GM19452 (cell line): ENCODE measurements around the gene RNF213.
"Not testable (repeated sequence)": the region's sequence is repeated elsewhere in the genome, so short reads cannot be mapped to it uniquely, and the experiment has no call there.

Experiments
- ATAC-seq: cut with Tn5 transposase; IDR thresholded peaks from one replicate; pipeline ENCODE4 v1.9.1; 2021; ENCODE audit not compliant: unreplicated experiment

RNF213 gene

GRCh38 chr17:80388175-80388574, 127.5 kb downstream of the RNF213 start:
- no peak for ATAC-seq

GRCh38 chr17:80388601-80389000, 127.9 kb downstream of the RNF213 start:
- no peak for ATAC-seq

DNA sequence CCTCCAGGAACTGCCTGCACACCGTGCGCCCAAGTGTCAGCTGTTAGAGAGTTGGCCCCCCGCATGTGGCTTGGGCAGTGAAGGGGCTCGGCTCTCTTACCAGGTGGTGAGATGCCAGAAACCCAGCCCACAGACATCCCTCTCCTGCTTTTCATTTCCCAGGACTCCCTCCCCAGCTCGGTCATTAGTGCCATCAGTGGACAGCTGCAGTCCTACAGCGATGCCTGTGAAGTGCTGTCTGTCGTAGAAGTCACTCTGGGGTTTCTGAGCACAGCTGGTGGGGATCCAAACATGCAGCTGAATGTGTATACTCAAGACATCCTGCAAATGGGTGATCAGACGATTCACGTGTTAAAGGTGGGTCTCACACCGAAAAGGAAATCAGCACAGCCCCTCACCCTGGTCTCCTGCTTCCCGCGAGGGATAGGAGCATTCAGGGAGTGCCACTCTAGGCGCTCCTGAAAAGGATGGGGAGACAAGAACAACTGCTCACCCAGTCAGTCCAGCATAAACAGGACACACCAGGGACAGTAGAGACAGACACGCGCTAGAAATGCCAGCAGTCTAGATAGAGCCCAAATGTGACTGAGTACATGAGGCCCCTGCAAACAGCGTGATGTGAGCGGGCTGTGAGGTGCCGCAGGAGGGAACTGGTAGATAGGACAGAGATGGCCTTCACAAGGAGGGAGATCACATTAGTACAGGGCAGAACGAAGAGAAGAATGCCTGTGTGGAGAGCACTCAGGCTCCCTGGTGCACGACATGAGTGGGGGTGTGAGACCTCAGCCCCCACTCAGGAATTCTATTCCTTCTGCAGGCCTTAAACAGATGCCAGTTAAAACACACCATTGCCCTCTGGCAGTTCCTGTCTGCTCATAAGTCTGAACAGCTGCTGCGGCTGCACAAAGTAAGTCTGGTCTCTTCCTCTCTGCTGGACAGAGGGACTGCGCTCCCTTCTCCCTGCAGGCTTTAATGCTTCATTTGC, 128.7 kb downstream of the RNF213 start:
- no peak for ATAC-seq

GRCh38 chr17:80393241-80393890, 132.7 kb downstream of the RNF213 start:
- ATAC-seq: no peak

GRCh38 chr17:80393961-80394360, 133.3 kb downstream of the RNF213 start:
- ATAC-seq: no peak

- ATAC-seq: no peak
These were observed 134.1 kb downstream of the RNF213 start for GRCh38 chr17:80394629-80395216.

GRCh38 chr17:80395402-80396151, 134.9 kb downstream of the RNF213 start:
- ATAC-seq: no peak

GRCh38 chr17:80396157-80397033, 135.7 kb downstream of the RNF213 start:
- no peak for ATAC-seq

DNA sequence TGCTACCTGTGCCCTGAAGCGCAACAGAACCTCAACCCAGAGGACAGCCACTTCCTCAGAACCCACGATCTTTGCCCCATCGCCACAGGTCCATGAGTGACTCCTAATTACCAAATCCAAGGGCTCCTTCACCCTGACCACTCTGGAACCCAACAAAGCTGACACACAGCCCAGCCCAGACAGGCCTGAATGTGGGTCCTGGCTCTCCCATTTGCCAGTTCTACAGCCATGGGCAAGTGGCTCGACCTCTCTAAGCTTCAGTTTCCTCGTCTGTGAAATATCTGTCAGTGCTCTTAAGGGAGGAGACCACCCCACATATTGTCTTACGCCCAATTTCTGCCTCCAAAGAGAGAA, 136.4 kb downstream of the RNF213 start:
- ATAC-seq: no peak

- ATAC-seq: no peak
These were observed 137.0 kb downstream of the RNF213 start for GRCh38 chr17:80397686-80398085.

DNA sequence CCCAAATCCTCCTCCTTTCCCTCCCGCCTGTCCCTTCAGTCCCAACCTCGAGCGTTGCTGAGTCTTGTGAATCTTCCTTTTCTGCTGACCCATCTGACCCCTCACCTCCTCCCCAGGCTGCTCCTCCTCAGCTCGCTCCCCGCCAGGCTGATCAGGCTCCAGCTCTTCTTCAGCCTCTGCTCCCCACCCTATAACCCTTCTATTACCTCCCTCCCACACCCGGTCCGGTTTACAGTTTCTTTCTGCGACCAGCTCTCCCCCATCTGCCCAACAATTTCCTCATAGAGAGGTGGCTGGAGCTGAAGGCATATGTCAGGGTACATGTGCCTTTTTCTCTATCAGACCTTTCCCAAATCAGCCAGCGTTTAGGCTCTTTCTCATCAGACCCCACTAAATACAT, 140.4 kb downstream of the RNF213 start:
- not testable (repeated sequence) for ATAC-seq

GRCh38 chr17:80402102-80402501, 141.4 kb downstream of the RNF213 start:
- ATAC-seq: not testable (repeated sequence)

- no peak for ATAC-seq
These were observed 142.3 kb downstream of the RNF213 start for GRCh38 chr17:80402959-80403358.

GRCh38 chr17:80406146-80406545, 145.5 kb downstream of the RNF213 start:
- no peak for ATAC-seq

- ATAC-seq: not testable (repeated sequence)
These were observed 147.3 kb downstream of the RNF213 start for GRCh38 chr17:80407917-80408316.

DNA sequence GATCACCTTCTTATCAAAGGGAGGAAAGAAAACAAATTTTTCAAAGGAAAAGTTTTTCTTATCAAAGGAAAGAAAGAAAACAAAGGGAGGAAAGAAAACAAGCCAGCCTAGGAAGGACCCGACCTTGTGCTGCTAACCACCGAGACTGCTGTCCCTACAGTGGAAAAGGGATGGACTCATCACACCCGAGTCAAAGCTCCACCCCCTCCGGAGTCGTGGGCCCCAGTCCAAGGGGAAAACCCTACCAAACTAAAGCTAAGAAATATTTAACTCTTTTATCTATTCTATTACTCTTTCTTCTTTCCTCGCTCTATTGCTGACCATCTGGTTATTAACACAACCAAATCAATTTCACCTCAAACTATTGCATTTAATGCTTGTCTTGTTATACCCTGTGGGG, 148.2 kb downstream of the RNF213 start:
- no peak for ATAC-seq

DNA sequence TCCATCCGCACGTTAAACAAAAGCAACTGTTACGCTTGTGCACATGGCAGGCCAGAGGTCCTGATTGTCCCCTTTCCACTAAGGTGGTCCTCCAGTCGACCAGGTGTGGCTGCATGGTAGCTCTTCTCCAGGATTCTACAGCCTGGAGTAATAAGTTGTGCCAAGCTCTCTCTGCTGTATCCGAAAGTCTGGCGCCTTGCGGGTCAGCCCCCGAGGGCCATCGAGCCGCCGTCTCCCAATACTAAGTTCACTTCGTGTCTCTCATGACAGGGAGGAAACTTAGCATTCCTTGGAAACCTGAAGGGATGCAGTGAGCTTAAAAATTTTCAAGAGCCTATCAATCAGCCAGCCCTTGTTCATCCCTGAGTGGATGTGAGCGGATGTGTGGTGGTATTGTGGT, 149.0 kb downstream of the RNF213 start:
- no peak for ATAC-seq

GRCh38 chr17:80410441-80411087, 149.9 kb downstream of the RNF213 start:
- ATAC-seq: not testable (repeated sequence)

GRCh38 chr17:80413771-80414507, 153.3 kb downstream of the RNF213 start:
- ATAC-seq: no peak
